HG03139 (cell line): ENCODE data around the gene OR5V1.
"Not testable (repeated sequence)": the region's sequence is repeated elsewhere in the genome, so short reads cannot be mapped to it uniquely, and the experiment has no call there.

Experiments used
- ATAC-seq: cut with Tn5 transposase; IDR thresholded peaks from one replicate; pipeline ENCODE4 v1.9.1; 2021; ENCODE audit not compliant: unreplicated experiment

The OR5V1 gene

GRCh38 chr6:29368765-29369164 is at the start of gene OR5V1:
Gene OR5V1 (minus strand): TSS chr6:29368865. CDS start chr6:29356195, 12,670 bp downstream.
- ATAC-seq: no peak

- no peak for ATAC-seq
Observed at GRCh38 chr6:29414588-29414987, 45.9 kb upstream of the OR5V1 start, which contains the start of gene OR12D1. Gene OR12D1 (plus strand): TSS chr6:29414928.

GRCh38 chr6:29403801-29404200 is 35.1 kb upstream of the OR5V1 start:
- ATAC-seq: no peak

GRCh38 chr6:29399525-29399924 is 30.9 kb upstream of the OR5V1 start:
- ATAC-seq: no peak

- no peak for ATAC-seq
Observed at GRCh38 chr6:29395331-29395730, 26.7 kb upstream of the OR5V1 start, which contains the start of gene OR12D2. Gene OR12D2 (plus strand): TSS chr6:29395631. CDS start chr6:29396700, 1,069 bp downstream.

- ATAC-seq: no peak
Observed at GRCh38 chr6:29388533-29388932, 19.9 kb upstream of the OR5V1 start.

- no peak for ATAC-seq
Observed at GRCh38 chr6:29376003-29376402, 7.3 kb upstream of the OR5V1 start.

- no peak for ATAC-seq
Observed at GRCh38 chr6:29375191-29375590, 6.5 kb upstream of the OR5V1 start, which contains the start of gene OR12D3. Gene OR12D3 (minus strand): TSS chr6:29375291. CDS start chr6:29375287, 4 bp downstream.

GRCh38 chr6:29355603-29356002 is 13.1 kb downstream of the OR5V1 start:
- no peak for ATAC-seq

- no peak for ATAC-seq
Observed at GRCh38 chr6:29354980-29355379, 13.7 kb downstream of the OR5V1 start.

GRCh38 chr6:29349348-29349747 is 19.3 kb downstream of the OR5V1 start:
- not testable (repeated sequence) for ATAC-seq

- ATAC-seq: no peak
Observed at GRCh38 chr6:29345380-29345779, 23.3 kb downstream of the OR5V1 start.

- ATAC-seq: no peak
Observed at GRCh38 chr6:29336269-29336668, 32.4 kb downstream of the OR5V1 start.

- no peak for ATAC-seq
Observed at GRCh38 chr6:29332676-29333075, 36.0 kb downstream of the OR5V1 start.

- no peak for ATAC-seq
Observed at GRCh38 chr6:29325777-29326176, 42.9 kb downstream of the OR5V1 start.

GRCh38 chr6:29323332-29323731 is 45.3 kb downstream of the OR5V1 start:
- ATAC-seq: not testable (repeated sequence)

GRCh38 chr6:29319931-29320330 is 48.7 kb downstream of the OR5V1 start:
- ATAC-seq: no peak
